Measurements from ENCODE around the gene MT1B. TPM values are rescaled to one million over a fixed set of nuclear protein-coding genes. Genes with fewer than 3 reads are reported as not detected.

MT1B gene
- total and polyA plus RNA-seq, 2 of the 13 experiments (the other 11 are each of a cell fraction or from before 2014, with no cell fraction given): 0.89 TPM; not detected in 1

DNA sequence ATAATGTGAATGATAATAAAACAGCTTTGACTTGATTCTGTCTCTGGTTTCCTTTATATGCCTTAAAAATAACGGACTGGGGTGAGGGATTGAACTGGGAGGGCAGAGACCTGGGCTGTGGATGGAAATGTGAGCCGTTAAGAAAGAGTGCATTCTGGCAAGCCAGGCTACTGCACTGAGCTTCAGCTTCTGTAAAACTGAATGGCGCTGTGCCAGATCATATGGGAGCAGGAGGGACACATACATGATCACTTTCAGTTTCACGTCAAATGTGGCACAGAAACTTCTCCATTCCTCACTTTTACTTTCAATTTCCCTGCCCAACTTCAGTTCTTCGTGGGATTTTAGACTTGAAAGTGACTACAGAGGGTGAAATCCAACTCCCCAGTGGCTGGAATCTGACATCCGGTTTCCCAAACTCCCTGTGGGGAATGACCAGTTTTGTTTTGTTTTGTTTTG, 42.2 kb upstream of the MT1B start (continued):
- TF ChIP-seq, protein P1, sequence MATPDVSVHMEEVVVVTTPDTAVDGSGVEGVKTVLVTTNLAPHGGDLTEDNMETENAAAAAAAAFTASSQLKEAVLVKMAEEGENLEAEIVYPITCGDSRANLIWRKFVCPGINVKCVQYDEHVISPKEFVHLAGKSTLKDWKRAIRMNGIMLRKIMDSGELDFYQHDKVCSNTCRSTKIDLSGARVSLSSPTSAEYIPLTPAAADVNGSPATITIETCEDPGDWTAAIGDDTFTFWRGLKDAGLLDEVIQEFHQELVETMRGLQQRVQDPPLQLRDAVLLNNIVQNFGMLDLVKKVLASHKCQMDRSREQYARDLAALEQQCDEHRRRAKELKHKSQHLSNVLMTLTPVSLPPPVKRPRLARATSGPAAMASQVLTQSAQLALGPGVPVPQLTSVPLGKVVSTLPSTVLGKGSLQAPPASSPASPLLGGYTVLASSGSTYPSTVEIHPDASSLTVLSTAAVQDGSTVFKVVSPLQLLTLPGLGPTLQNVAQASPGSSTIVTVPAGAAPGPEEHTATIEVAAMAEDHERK (CRISPR knock-in tag; IDR thresholded peaks at IDR 0.05; ENCODE audit: low read depth): no peak
- TF ChIP-seq ZGPAT (CRISPR knock-in tag; IDR thresholded peaks at IDR 0.05): 0 out of 2 replicates have a peak, but pooled peaks have one; percentile 13
- no peak for TF ChIP-seq MXD3 (CRISPR knock-in tag; IDR thresholded peaks at IDR 0.05)
- TF ChIP-seq KAT8 (CRISPR knock-in tag; IDR thresholded peaks at IDR 0.05): no peak
- TF ChIP-seq KAT2B (IDR thresholded peaks at IDR 0.05; ENCODE audit: borderline replicate concordance, low read depth, low read length): no peak
- no peak for TF ChIP-seq EP300 (IDR thresholded peaks at IDR 0.05; ENCODE audit: low read depth in 2 of 2, low read length in 2 of 2)
- TF ChIP-seq EP300 (CRISPR knock-in tag; IDR thresholded peaks at IDR 0.05; ENCODE audit: borderline replicate concordance): no peak
- no peak for TF ChIP-seq ATM (IDR thresholded peaks at IDR 0.05; ENCODE audit: borderline replicate concordance)
- no peak for TF ChIP-seq ZNF430 (CRISPR knock-in tag; IDR thresholded peaks at IDR 0.05)
- no peak for TF ChIP-seq SETDB1 (CRISPR knock-in tag; IDR thresholded peaks at IDR 0.05; ENCODE audit: borderline replicate concordance)
- TF ChIP-seq ZBTB21 (CRISPR knock-in tag; IDR thresholded peaks at IDR 0.05): no peak
- no peak for TF ChIP-seq NFIB (CRISPR knock-in tag; IDR thresholded peaks at IDR 0.05; ENCODE audit: borderline replicate concordance)
- no peak for TF ChIP-seq GFI1 (CRISPR knock-in tag; IDR thresholded peaks at IDR 0.05; ENCODE audit: borderline replicate concordance)
- peak; percentile 57; the same call in 1 of the 2 replicates for TF ChIP-seq ERF (CRISPR knock-in tag; IDR thresholded peaks at IDR 0.05)
- no peak for TF ChIP-seq KAT7 (CRISPR knock-in tag; IDR thresholded peaks at IDR 0.05; ENCODE audit: borderline replicate concordance)
- no peak for TF ChIP-seq GTF2F1 (IDR thresholded peaks at IDR 0.05; ENCODE audit: low read length)
- no peak for TF ChIP-seq ZBTB39 (CRISPR knock-in tag; IDR thresholded peaks at IDR 0.05)
- no peak for TF ChIP-seq BORCS8-MEF2B (CRISPR knock-in tag; IDR thresholded peaks at IDR 0.05)
- TF ChIP-seq U2AF2 (IDR thresholded peaks at IDR 0.05; ENCODE audit: low read depth, low read length): no peak
- TF ChIP-seq, protein P2, sequence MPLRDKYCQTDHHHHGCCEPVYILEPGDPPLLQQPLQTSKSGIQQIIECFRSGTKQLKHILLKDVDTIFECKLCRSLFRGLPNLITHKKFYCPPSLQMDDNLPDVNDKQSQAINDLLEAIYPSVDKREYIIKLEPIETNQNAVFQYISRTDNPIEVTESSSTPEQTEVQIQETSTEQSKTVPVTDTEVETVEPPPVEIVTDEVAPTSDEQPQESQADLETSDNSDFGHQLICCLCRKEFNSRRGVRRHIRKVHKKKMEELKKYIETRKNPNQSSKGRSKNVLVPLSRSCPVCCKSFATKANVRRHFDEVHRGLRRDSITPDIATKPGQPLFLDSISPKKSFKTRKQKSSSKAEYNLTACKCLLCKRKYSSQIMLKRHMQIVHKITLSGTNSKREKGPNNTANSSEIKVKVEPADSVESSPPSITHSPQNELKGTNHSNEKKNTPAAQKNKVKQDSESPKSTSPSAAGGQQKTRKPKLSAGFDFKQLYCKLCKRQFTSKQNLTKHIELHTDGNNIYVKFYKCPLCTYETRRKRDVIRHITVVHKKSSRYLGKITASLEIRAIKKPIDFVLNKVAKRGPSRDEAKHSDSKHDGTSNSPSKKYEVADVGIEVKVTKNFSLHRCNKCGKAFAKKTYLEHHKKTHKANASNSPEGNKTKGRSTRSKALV (CRISPR knock-in tag; IDR thresholded peaks at IDR 0.05): peak; percentile 82
- TF ChIP-seq ZNF160 (CRISPR knock-in tag; IDR thresholded peaks at IDR 0.05): no peak
- TF ChIP-seq GABPA (IDR thresholded peaks at IDR 0.05; ENCODE audit: low read depth, low read length): no peak
- peak; percentile 47; the same call in 1 of the 2 replicates for TF ChIP-seq GABPA (CRISPR knock-in tag; IDR thresholded peaks at IDR 0.05; ENCODE audit: low read depth)
- no peak for TF ChIP-seq BRCA1 (CRISPR knock-in tag; IDR thresholded peaks at IDR 0.05)
- no peak for TF ChIP-seq MZF1 (CRISPR knock-in tag; IDR thresholded peaks at IDR 0.05; ENCODE audit: borderline replicate concordance)
- TF ChIP-seq KLF11 (CRISPR knock-in tag; IDR thresholded peaks at IDR 0.05): no peak
